Activated naive CD8-positive, alpha-beta T cell treated with anti-CD3 and anti-CD28 coated beads for 36 hours (primary cell): ENCODE results near the gene NFYB. TPM values are rescaled to one million over a fixed set of nuclear protein-coding genes. Genes with fewer than 3 reads are reported as not detected.
A peak's percentile ranks its signal among the peaks of the same experiment; 100 is the strongest.
"Not testable (repeated sequence)": the region's sequence is repeated elsewhere in the genome, so short reads cannot be mapped to it uniquely, and the experiment has no call there.

ENCODE experiments used
- DNase-seq: peaks from one replicate; pipeline ENCODE4 v3.0.0; 2021
- H3K27ac Mint-ChIP-seq: one replicate; pipeline ENCODE4 v1.8.0; 2022; ENCODE audit warnings: mild to moderate bottlenecking, moderate library complexity, mixed read lengths
- H3K27me3 Mint-ChIP-seq: one replicate; pipeline ENCODE4 v1.8.0; 2022; ENCODE audit warnings: mild to moderate bottlenecking, mixed read lengths
- H3K36me3 Mint-ChIP-seq: one replicate; pipeline ENCODE4 v1.8.0; 2021; ENCODE audit warnings: mild to moderate bottlenecking, mixed read lengths
- H3K4me1 Mint-ChIP-seq: one replicate; pipeline ENCODE4 v1.8.0; 2021; ENCODE audit warnings: mixed read lengths
- H3K4me3 Mint-ChIP-seq: one replicate; pipeline ENCODE4 v1.8.0; 2022; ENCODE audit warnings: mild to moderate bottlenecking, moderate library complexity, mixed read lengths
- H3K9me3 Mint-ChIP-seq: one replicate; pipeline ENCODE4 v1.8.0; 2022; ENCODE audit warnings: mixed read lengths
- total RNA-seq, 2 experiments: library from RNA; stranded (reverse); gene quantifications; one replicate each; pipeline ENCODE4 v1.2.3, GENCODE V29; 2021

The NFYB gene
- 10 to 100 TPM; 30.6 to 32.3 TPM for total RNA-seq

GRCh38 chr12:104137902-104138796 is at the start of gene NFYB:
NFYB (minus strand) TSS chr12:104138210; CDS start chr12:104135453, 2,757 bp downstream.
- DNase-seq, result peak; percentile 91
- H3K9me3 Mint-ChIP-seq, result no peaks in the 10 kb centered on the region
- H3K27ac Mint-ChIP-seq, result peak within 1 kb of the TSS; percentile 86
- H3K4me3 Mint-ChIP-seq, result peak within 1 kb of the TSS; percentile 87
- peaks cover 12% of the 10 kb centered on the region for H3K4me1 Mint-ChIP-seq
- peaks cover 4% of the 10 kb centered on the region for H3K27me3 Mint-ChIP-seq
- no peaks in the 10 kb centered on the region for H3K36me3 Mint-ChIP-seq

- H3K27me3 Mint-ChIP-seq, result no peaks in the 10 kb centered on the region
- H3K9me3 Mint-ChIP-seq, result no peaks in the 10 kb centered on the region
- DNase-seq, result no peak
- no peaks in the 10 kb centered on the region for H3K36me3 Mint-ChIP-seq
- no peaks in the 10 kb centered on the region for H3K4me1 Mint-ChIP-seq
- H3K27ac Mint-ChIP-seq, result no peak overlapping the region
- H3K4me3 Mint-ChIP-seq, result no peak overlapping the region
Observed at GRCh38 chr12:104187446-104188155, 49.6 kb upstream of the NFYB start.

DNA sequence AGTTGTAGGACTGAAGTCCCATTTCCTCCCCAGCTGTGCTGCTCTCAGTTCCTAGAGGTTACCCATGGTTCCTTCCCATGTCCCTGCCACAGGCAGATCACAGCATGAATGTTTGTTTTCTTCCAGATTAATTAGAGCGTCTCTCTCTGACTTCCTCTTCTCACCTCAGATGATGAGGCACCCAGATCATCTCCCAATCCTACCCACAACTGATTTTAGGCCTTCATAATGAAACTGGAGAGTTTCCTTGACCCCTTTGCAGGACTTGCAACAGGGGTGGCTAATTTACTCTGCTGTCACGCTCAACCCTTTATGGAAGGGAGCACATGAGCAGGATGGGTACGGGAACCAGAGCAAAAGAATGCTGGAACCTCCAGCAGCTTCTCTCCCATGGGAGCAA is 45.4 kb upstream of the NFYB start:
- Mint-ChIP-seq H3K36me3 (no peaks in the 10 kb centered on the region), H3K9me3 (no peaks in the 10 kb centered on the region), H3K4me1 (no peaks in the 10 kb centered on the region), H3K27me3 (peaks cover 5% of the 10 kb centered on the region), H3K27ac (no peak overlapping the region), H3K4me3 (no peak overlapping the region)
- no peak for DNase-seq

DNA sequence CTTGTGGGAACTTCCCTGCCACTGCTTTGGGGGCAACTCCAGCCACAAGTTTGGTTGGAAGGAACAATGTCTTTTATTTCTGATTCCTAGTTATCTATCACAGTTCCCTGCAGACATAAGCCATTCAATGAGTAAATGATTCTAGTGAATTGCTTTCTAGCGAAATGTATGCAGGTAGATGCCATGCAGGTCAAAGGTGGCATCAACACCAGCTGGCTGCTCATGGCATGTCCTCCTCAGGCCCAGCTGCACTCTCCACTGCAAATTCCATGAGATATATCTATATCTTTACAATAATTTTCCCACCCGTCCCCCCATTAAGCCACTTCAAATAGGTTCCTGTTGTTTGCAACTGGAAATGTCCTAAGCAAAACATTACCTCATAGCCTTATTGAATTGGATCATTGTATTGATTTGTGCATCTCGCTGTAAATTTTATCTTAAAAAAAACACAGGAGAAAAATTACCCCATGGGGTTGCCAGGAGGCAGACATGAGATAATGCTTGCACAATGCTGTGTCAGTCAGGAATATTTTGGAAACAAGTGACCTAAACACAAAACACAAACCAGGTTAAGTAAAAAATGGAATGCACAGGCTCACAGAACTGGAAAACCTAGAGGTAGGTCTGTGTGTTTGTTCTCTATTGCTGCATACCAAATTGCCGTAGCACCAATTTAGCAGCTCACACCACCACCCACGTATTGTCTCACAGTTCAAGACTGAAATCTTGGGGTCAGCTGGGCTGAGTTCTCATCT is 44.8 kb upstream of the NFYB start:
- H3K4me3 Mint-ChIP-seq, result no peak overlapping the region
- DNase-seq, result no peak
- no peak overlapping the region for H3K27ac Mint-ChIP-seq
- H3K27me3 Mint-ChIP-seq, result peaks cover 11% of the 10 kb centered on the region
- H3K9me3 Mint-ChIP-seq, result no peaks in the 10 kb centered on the region
- peaks cover 5% of the 10 kb centered on the region for H3K4me1 Mint-ChIP-seq
- no peaks in the 10 kb centered on the region for H3K36me3 Mint-ChIP-seq

GRCh38 chr12:104182144-104182543 is 44.1 kb upstream of the NFYB start:
- no peaks in the 10 kb centered on the region for H3K9me3 Mint-ChIP-seq
- no peak for DNase-seq
- H3K36me3 Mint-ChIP-seq, result no peaks in the 10 kb centered on the region
- H3K27me3 Mint-ChIP-seq, result peaks cover 18% of the 10 kb centered on the region
- no peak overlapping the region for H3K27ac Mint-ChIP-seq
- no peak overlapping the region for H3K4me3 Mint-ChIP-seq
- peaks cover 11% of the 10 kb centered on the region for H3K4me1 Mint-ChIP-seq

DNA sequence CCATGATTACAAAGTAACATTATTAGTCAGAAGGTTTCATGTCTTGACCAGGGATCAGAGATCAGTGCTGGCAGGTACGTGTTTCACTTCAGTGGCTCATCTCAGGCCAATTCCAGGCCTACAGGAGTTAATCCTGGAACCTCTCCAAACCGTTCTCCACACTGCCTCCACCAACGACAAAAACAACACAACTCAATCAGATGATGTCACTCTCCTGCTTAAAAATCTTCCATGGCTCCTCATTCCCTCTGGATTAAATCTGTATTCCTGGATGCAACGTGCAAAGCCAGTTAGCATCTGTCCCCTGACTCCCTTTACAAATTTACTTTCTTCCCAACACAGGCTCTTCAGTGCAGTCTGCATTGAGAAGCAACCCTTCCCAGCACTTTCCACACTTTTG is 43.3 kb upstream of the NFYB start:
- no peaks in the 10 kb centered on the region for H3K36me3 Mint-ChIP-seq

GRCh38 chr12:104180374-104180773 is 42.4 kb upstream of the NFYB start:
- H3K4me3 Mint-ChIP-seq, result no peak overlapping the region
- H3K4me1 Mint-ChIP-seq, result peaks cover 17% of the 10 kb centered on the region
- H3K9me3 Mint-ChIP-seq, result no peaks in the 10 kb centered on the region
- H3K27me3 Mint-ChIP-seq, result peaks cover 19% of the 10 kb centered on the region
- no peak overlapping the region for H3K27ac Mint-ChIP-seq
- H3K36me3 Mint-ChIP-seq, result no peaks in the 10 kb centered on the region
- no peak for DNase-seq

More for the DNA sequence above, 43.3 kb upstream of the NFYB start:
- peaks cover 17% of the 10 kb centered on the region for H3K4me1 Mint-ChIP-seq
- peaks cover 19% of the 10 kb centered on the region for H3K27me3 Mint-ChIP-seq
- H3K27ac Mint-ChIP-seq, result no peak overlapping the region
- no peak overlapping the region for H3K4me3 Mint-ChIP-seq
- no peaks in the 10 kb centered on the region for H3K9me3 Mint-ChIP-seq
- no peak for DNase-seq

GRCh38 chr12:104177663-104178501 is 39.9 kb upstream of the NFYB start:
- Mint-ChIP-seq H3K4me3 (no peak overlapping the region), H3K27me3 (peaks cover 19% of the 10 kb centered on the region)

DNA sequence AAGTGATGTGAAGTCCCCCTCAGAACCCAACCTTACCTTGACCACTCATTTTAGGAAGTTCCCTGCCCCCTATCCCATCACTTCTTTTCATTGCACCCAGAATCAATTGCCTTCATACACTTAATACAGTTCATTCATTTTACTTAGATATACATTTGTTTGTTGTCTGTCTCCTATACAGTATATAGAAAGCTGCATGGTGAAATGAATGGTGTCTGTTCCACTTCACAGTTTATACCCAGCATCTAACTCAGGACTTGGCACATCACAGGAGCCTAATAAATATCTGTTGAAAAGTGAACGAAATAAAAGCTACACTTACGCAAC is 39.3 kb upstream of the NFYB start:
- Mint-ChIP-seq H3K36me3 (no peaks in the 10 kb centered on the region), H3K4me3 (no peak overlapping the region), H3K27ac (no peak overlapping the region), H3K9me3 (no peaks in the 10 kb centered on the region), H3K4me1 (peaks cover 17% of the 10 kb centered on the region), H3K27me3 (peaks cover 19% of the 10 kb centered on the region)
- DNase-seq, result no peak

More at GRCh38 chr12:104177663-104178501, 39.9 kb upstream of the NFYB start:
- no peaks in the 10 kb centered on the region for H3K36me3 Mint-ChIP-seq
- peaks cover 17% of the 10 kb centered on the region for H3K4me1 Mint-ChIP-seq
- peak overlapping the region; percentile 49 for H3K27ac Mint-ChIP-seq
- peak; percentile 30 for DNase-seq
- H3K9me3 Mint-ChIP-seq, result no peaks in the 10 kb centered on the region

- Mint-ChIP-seq H3K4me1 (peaks cover 17% of the 10 kb centered on the region), H3K4me3 (no peak overlapping the region), H3K36me3 (no peaks in the 10 kb centered on the region), H3K9me3 (no peaks in the 10 kb centered on the region), H3K27ac (no peak overlapping the region), H3K27me3 (peaks cover 19% of the 10 kb centered on the region)
- DNase-seq, result no peak
Observed at GRCh38 chr12:104175726-104176247, 37.8 kb upstream of the NFYB start.

- H3K9me3 Mint-ChIP-seq, H3K36me3 Mint-ChIP-seq, H3K4me3 Mint-ChIP-seq, DNase-seq, H3K27ac Mint-ChIP-seq: not testable (repeated sequence)
- peaks cover 16% of the 10 kb centered on the region for H3K27me3 Mint-ChIP-seq
- peaks cover 17% of the 10 kb centered on the region for H3K4me1 Mint-ChIP-seq
Observed at GRCh38 chr12:104173804-104174203, 35.8 kb upstream of the NFYB start.

DNA sequence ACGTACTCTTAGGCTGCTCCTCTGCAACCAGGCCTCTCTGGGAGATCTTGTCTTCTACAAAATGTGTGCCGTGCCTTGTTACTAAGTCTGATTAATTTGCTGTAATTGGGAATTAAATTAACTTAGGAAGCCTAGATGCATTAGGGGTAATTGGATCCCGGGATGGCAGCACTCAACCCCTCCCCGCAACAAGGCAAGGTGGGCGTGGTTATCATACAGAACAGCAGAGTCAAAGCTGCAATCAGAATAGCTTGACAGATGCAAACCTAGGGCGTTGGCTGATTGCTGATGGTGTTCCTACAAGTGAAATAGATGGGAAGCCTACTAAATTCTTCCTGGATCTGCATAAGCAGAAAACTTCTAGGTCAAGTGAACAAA is 34.5 kb upstream of the NFYB start:
- H3K4me3 Mint-ChIP-seq, result no peak overlapping the region
- H3K27me3 Mint-ChIP-seq, result peaks cover 11% of the 10 kb centered on the region

GRCh38 chr12:104171785-104172569 is 34.0 kb upstream of the NFYB start:
- H3K36me3 Mint-ChIP-seq, result no peaks in the 10 kb centered on the region
- H3K4me1 Mint-ChIP-seq, result peaks cover 4% of the 10 kb centered on the region
- DNase-seq, result no peak
- H3K9me3 Mint-ChIP-seq, result no peaks in the 10 kb centered on the region
- H3K4me3 Mint-ChIP-seq, result no peak overlapping the region
- no peak overlapping the region for H3K27ac Mint-ChIP-seq
- peaks cover 6% of the 10 kb centered on the region for H3K27me3 Mint-ChIP-seq

More for the DNA sequence above, 34.5 kb upstream of the NFYB start:
- no peak overlapping the region for H3K27ac Mint-ChIP-seq
- H3K9me3 Mint-ChIP-seq, result no peaks in the 10 kb centered on the region
- H3K4me1 Mint-ChIP-seq, result peaks cover 10% of the 10 kb centered on the region
- H3K36me3 Mint-ChIP-seq, result no peaks in the 10 kb centered on the region
- DNase-seq, result no peak
